GM20000 (cell line): ENCODE results near the gene AKAP6.

Experiments used
- DNase-seq: peaks from one replicate; pipeline ENCODE4 v3.0.0; 2012; ENCODE audit warnings: low spot score
- CTCF ChIP-seq: IDR thresholded peaks from 2 replicates; pipeline ENCODE4 v1.5.1; 2012; ENCODE audit warnings: mild to moderate bottlenecking, control low read depth; ENCODE audit errors: extremely low read depth, missing control alignments

Gene AKAP6

GRCh38 chr14:32654106-32654505 is 325.0 kb downstream of the AKAP6 start:
- DNase-seq: no peak
- TF ChIP-seq CTCF: no peak

- TF ChIP-seq CTCF: no peak
- DNase-seq: no peak
Measured at GRCh38 chr14:32656601-32657000, 327.5 kb downstream of the AKAP6 start.

DNA sequence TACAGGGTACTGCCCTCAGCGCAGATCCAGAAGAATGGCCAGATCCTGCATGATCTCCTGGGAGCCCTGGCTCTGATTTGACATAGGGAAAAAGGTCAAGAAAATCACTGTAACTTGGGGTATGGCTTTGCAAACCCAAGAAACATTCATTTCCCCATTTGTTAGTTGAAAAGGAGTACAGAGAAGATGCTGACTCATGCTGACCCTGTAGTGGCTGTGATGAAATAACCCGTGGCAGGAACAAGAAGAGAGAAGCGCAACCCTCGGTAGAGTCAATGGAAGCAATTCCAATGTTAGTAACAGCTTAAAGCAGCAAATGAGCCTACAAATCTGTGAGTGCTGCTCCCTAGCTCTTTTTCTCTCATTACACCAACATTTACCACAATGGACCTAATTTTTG is 328.0 kb downstream of the AKAP6 start:
- no peak for DNase-seq

DNA sequence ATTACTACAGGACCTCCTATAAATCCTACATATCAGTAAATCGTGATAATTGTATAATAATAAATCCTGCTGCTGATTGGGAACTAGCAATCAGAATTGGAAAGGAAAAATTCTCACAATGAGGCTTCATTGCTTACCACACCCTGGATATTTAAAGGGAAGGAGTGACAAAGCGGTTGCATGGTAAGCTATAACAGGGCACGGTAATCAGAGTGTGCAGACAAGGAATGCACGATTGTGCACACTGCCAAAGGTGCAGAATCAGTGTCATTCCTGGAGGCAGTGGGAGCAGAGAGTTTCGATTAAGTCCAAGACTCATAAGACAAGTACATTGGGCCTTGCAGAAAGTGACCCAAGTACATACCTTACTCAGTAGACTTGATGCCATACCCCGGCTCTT is 332.1 kb downstream of the AKAP6 start:
- no peak for TF ChIP-seq CTCF
- DNase-seq: no peak

More for the DNA sequence above, 328.0 kb downstream of the AKAP6 start:
- no peak for TF ChIP-seq CTCF

DNA sequence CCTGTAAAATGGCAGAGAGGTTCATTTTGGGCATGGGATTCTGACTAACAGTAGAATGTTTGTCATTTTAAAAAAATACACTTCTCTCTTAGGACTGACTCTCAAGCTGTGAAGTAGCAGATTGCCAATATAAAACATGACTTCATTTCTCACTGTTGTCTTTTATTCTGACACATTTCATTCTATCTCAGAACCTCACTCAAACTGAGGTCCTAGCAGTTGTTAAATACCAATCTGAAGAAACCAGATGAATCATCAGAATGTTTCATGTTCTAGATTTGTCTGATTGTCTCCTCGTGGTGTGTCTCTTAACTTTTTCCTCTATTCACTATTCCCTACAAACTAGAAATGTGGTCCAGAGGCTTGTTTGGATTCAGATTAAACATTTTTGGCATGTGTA is 333.1 kb downstream of the AKAP6 start:
- TF ChIP-seq CTCF: no peak

DNA sequence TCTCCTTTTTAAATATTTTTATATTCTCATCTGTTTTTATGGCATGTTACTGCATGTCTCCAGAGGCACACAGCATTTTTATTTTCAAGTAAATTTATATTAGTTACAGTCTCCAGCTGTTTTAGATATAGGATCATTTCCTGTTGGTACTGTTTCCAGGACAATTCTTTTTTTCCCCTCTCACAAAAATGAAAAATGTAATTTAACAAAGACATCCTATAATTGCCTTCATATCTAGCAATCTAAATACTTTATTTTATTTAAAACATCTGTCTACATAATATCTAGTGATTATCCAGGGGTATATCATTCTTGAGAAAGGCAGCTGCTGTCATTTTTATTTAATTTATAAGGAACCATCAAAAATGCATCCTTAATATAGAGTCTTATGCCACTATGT is 337.2 kb downstream of the AKAP6 start:
- no peak for TF ChIP-seq CTCF
- no peak for DNase-seq

More for the DNA sequence above, 333.1 kb downstream of the AKAP6 start:
- DNase-seq: no peak

- no peak for TF ChIP-seq CTCF
Measured at GRCh38 chr14:32667287-32667686, 338.2 kb downstream of the AKAP6 start.

More at GRCh38 chr14:32667287-32667686, 338.2 kb downstream of the AKAP6 start:
- DNase-seq: no peak
